Mucosa of descending colon (tissue), 3 donors: ENCODE measurements around the gene CSNK1A1L. TPM values are rescaled to one million over a fixed set of nuclear protein-coding genes. Genes with fewer than 3 reads are reported as not detected.

Experiments
- ATAC-seq: fragments of 200-7000 bp; cut with Tn5 transposase; one replicate; pipeline ENCODE4 v1.9.1; 2020; ENCODE audit warnings: mild to moderate bottlenecking, moderate library complexity
- DNase-seq, 3 donors: peaks; one replicate each; pipeline ENCODE4 v3.0.0-alpha.2; 2020
- H3K36me3 ChIP-seq: fragments of 200-600 bp; one replicate; pipeline ENCODE4 v1.8.0; 2021; ENCODE audit warnings: low read depth, mild to moderate bottlenecking
- H3K4me1 ChIP-seq: fragments of 200-600 bp; one replicate; pipeline ENCODE4 v1.8.0; 2021; ENCODE audit warnings: low read depth, mild to moderate bottlenecking
- H3K4me3 ChIP-seq: fragments of 200-600 bp; one replicate; pipeline ENCODE4 v1.8.0; 2021; ENCODE audit warnings: mild to moderate bottlenecking
- H3K9me3 ChIP-seq: fragments of 200-600 bp; one replicate; pipeline ENCODE4 v1.8.0; 2021; ENCODE audit warnings: mild to moderate bottlenecking
- intact Hi-C, 2 donors: fragments of 100-400 bp; cut with DNase I in 1 of 2; cut with micrococcal nuclease in 1 of 2; formaldehyde crosslinking; loops; one replicate each; pipeline versions ENCODE4 v1.11.0 to v1.11.1; 2022; cut with DNase I, micrococcal nuclease
- total RNA-seq, 3 donors: library from RNA; stranded (reverse); fragmentation: NEBNext Ultra II Directional in 2 of 3; extraction: Animal tissue kit (Norgen Biotek cat#: 25700) in 2 of 3; gene quantifications; one replicate each; pipeline versions ENCODE4 v1.2.1 to v1.2.4, GENCODE V29; 2021 to 2023
- TF ChIP-seq, protein P1 (sequence below): fragments of 200-600 bp; IDR thresholded peaks from one replicate; pipeline ENCODE4 v1.8.0; 2022; ENCODE audit warnings: antibody characterized with exemption, mild to moderate bottlenecking
- donor health status: DM: no; HTN: no; CAD: no; lungs with moderate emphysema.
- donor health status: DM: no; HTN: no; CAD: no.
- donor health status: DM: no; HTN: yes; CAD: no.

The CSNK1A1L gene
- total RNA-seq, 3 donors from 2014 or later, result not detected

DNA sequence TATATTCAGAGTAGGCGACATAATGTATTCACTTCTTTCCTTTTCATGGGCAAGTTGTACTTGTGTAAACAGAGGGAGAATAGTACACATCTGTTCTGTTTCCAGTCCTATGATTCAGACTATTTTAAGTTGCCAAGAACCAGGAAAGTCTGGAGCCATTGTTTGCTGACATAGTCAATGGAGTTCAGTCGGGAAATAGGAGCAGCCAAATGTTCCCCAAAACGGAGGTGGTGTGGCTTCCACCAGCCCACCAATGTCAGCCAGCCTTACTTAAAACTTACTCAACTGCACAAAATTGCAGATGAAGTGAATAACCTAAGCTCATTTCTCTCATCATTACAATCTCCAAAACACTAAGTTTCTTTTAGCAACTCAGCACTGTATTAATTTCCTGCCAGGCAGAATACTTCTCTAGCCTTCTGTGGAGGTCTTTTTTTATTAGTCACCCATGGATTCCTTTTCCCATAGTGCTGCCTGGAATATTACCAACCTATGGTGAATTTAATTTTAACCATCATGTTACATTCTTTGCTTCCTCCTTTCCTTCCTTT, 22.3 kb upstream of the CSNK1A1L start:
- Histone ChIP-seq H3K4me1 (no peaks in the 10 kb centered on the region), H3K9me3 (no peaks in the 10 kb centered on the region), H3K36me3 (no peaks in the 10 kb centered on the region), H3K4me3 (no peak overlapping the region)
- DNase-seq (no peak), ATAC-seq (peak; percentile 36)
- intact Hi-C loops, result no loop called here
- TF ChIP-seq, protein P1, sequence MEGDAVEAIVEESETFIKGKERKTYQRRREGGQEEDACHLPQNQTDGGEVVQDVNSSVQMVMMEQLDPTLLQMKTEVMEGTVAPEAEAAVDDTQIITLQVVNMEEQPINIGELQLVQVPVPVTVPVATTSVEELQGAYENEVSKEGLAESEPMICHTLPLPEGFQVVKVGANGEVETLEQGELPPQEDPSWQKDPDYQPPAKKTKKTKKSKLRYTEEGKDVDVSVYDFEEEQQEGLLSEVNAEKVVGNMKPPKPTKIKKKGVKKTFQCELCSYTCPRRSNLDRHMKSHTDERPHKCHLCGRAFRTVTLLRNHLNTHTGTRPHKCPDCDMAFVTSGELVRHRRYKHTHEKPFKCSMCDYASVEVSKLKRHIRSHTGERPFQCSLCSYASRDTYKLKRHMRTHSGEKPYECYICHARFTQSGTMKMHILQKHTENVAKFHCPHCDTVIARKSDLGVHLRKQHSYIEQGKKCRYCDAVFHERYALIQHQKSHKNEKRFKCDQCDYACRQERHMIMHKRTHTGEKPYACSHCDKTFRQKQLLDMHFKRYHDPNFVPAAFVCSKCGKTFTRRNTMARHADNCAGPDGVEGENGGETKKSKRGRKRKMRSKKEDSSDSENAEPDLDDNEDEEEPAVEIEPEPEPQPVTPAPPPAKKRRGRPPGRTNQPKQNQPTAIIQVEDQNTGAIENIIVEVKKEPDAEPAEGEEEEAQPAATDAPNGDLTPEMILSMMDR, result no peak

DNA sequence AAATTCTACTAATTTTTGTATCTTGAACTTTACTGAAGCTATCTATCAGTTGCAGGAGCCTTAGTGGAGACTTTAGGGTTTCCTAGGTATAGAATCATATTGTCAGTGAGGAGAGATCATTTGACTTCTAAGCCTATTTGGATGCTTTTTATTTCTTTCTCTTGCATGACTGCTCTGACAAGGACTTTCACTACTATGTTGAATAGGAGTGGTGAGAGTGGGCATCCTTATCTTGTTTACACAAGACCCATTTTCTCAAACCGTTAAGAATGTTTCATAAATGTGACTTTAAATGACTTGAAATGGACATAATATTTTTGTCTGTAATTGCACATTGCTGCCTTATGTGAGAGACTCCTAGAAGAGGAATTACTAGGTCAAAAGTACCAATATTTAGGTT, 17.9 kb upstream of the CSNK1A1L start:
- ATAC-seq (no peak), DNase-seq (no peak)
- Histone ChIP-seq H3K36me3 (no peaks in the 10 kb centered on the region), H3K9me3 (no peaks in the 10 kb centered on the region), H3K4me1 (no peaks in the 10 kb centered on the region), H3K4me3 (no peak overlapping the region)
- intact Hi-C loops, result no loop called here
- TF ChIP-seq, protein P1, result no peak

DNA sequence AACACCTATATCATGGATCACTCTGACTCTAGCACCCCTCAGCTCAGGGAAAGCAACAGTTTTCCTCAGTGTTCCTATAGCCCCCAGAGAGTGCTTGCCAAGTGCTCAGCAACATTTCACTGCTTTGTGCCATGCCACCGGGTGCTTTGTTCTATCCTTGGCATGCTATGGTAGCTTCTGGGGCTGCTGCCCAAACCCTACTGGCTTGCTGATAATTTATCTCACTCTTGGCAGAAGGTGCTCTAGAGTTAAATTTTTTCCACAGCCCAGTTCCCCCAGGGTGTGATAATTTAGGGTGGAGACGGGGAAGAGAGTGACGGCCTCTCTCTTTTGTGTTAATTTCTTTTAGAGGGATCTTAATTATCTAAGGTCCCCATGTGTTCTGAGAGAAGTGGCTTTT, 12.6 kb upstream of the CSNK1A1L start:
- intact Hi-C loops, result no loop called here
- DNase-seq, result no peak
- Histone ChIP-seq H3K4me3 (no peak overlapping the region), H3K36me3 (no peaks in the 10 kb centered on the region), H3K9me3 (no peaks in the 10 kb centered on the region), H3K4me1 (no peaks in the 10 kb centered on the region)
- ATAC-seq, result no peak
- TF ChIP-seq, protein P1, result no peak

DNA sequence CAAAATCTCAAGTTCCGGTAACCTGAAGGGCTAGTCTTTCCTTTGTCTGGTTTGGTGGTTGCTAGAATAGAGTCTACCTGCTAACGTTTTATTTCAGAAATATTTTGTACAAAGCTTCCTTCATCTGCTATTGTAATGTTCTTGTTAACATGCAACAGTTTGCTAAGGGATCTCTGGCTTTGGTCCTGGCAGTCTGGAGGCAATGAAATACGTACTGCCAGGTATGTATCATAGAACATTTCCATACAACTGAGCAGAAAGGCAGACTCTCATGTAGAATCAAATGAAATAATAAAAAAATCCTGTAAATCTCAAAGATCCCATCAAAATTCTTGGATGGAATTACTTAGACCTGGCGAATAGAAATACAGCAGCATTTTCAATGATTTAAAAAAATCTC, 8.8 kb upstream of the CSNK1A1L start:
- intact Hi-C loops, result no loop called here
- ATAC-seq, result no peak
- Histone ChIP-seq H3K9me3 (no peaks in the 10 kb centered on the region), H3K4me3 (no peak overlapping the region), H3K36me3 (no peaks in the 10 kb centered on the region), H3K4me1 (no peaks in the 10 kb centered on the region)
- TF ChIP-seq, protein P1, result no peak
- no peak for DNase-seq

DNA sequence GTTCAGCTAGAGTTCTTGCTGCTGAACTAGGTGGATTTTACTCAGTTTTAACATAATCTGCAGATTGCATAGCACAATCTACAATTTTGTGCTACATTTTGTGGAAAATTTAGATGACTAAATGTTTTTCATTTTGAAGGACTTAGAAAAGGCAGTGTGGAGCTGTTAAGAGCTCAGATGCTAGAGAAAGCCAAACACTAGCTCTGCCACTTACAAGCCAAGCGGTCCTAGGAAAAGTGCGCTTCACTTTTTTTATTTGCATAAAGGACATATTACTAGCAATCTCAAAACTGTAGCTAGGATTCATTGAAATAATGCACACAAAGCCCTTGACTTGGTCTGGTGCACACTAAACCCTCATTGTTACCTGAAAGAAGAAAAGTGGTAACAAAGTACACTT, 8.1 kb upstream of the CSNK1A1L start:
- ATAC-seq, result no peak
- DNase-seq, result no peak
- TF ChIP-seq, protein P1, result no peak
- no peaks in the 10 kb centered on the region for H3K36me3 ChIP-seq
- H3K4me3 ChIP-seq, result no peak overlapping the region
- intact Hi-C loops, result no loop called here
- H3K9me3 ChIP-seq, result no peaks in the 10 kb centered on the region
- H3K4me1 ChIP-seq, result no peaks in the 10 kb centered on the region
